OCI-LY1 (cell line): ENCODE results near the gene LINC00305.

Source experiments
- H2AFZ ChIP-seq: fragments of 200-600 bp; sonication (generic), shearing (Covaris generic); 2 replicates; pipeline ENCODE4 v1.6.0; 2014; ENCODE audit warnings: antibody characterized with exemption, mild to moderate bottlenecking, low read length
- H3F3A ChIP-seq: fragments of 200-600 bp; sonication (generic), shearing (Covaris generic); 2 replicates; pipeline ENCODE4 v1.6.0; 2014; ENCODE audit warnings: mild to moderate bottlenecking, antibody characterized with exemption, low read length, moderate library complexity; ENCODE audit not compliant: insufficient read depth
- H3K27ac ChIP-seq: fragments of 200-600 bp; sonication (generic); 2 replicates; pipeline ENCODE4 v1.5.1; 2014; ENCODE audit warnings: low read length, mixed run types, mild to moderate bottlenecking, low read depth; ENCODE audit not compliant: poor library complexity, severe bottlenecking
- H3K27me3 ChIP-seq: fragments of 200-600 bp; sonication (generic); 2 replicates; pipeline ENCODE4 v1.6.0; 2014; ENCODE audit warnings: antibody characterized with exemption, mild to moderate bottlenecking, low read length, moderate library complexity; ENCODE audit not compliant: insufficient read depth
- H3K36me3 ChIP-seq: fragments of 200-600 bp; sonication (generic); 2 replicates; pipeline ENCODE4 v1.6.1; 2014; ENCODE audit warnings: mild to moderate bottlenecking, antibody characterized with exemption, low read length, moderate library complexity, mixed read lengths; ENCODE audit not compliant: insufficient read depth
- H3K4me1 ChIP-seq: fragments of 200-600 bp; sonication (generic); 2 replicates; pipeline ENCODE4 v1.5.1; 2014; ENCODE audit warnings: mild to moderate bottlenecking, low read length, moderate library complexity; ENCODE audit not compliant: insufficient read depth, severe bottlenecking
- H3K4me2 ChIP-seq: fragments of 200-600 bp; sonication (generic), shearing (Covaris generic); 2 replicates; pipeline ENCODE4 v1.6.1; 2014; ENCODE audit warnings: low read length
- H3K4me3 ChIP-seq: fragments of 200-600 bp; sonication (generic); 2 replicates; pipeline ENCODE4 v1.5.1; 2014; ENCODE audit warnings: low read length, low read depth, mild to moderate bottlenecking, mixed read lengths; ENCODE audit not compliant: poor library complexity, severe bottlenecking
- H3K79me2 ChIP-seq: fragments of 200-600 bp; shearing (Covaris generic); 2 replicates; pipeline ENCODE4 v1.6.1; 2016; ENCODE audit warnings: mixed run types, low read length, mixed read lengths; ENCODE audit not compliant: insufficient read depth
- H3K9ac ChIP-seq: fragments of 200-600 bp; sonication (generic), shearing (Covaris generic); 2 replicates; pipeline ENCODE4 v1.6.1; 2014; ENCODE audit warnings: mild to moderate bottlenecking, low read length, mixed read lengths
- H3K9me2 ChIP-seq: fragments of 200-600 bp; sonication (generic), shearing (Covaris generic); 2 replicates; pipeline ENCODE4 v1.6.1; 2014; ENCODE audit warnings: low read depth, mild to moderate bottlenecking, low read length, mixed read lengths
- H3K9me3 ChIP-seq: fragments of 200-600 bp; shearing (Covaris generic); 2 replicates; pipeline ENCODE4 v1.6.1; 2014; ENCODE audit warnings: low read length, mixed read lengths
- H4K20me1 ChIP-seq: fragments of 200-600 bp; sonication (generic), shearing (Covaris generic); 2 replicates; pipeline ENCODE4 v1.6.0; 2016; ENCODE audit warnings: mild to moderate bottlenecking, low read length; ENCODE audit not compliant: insufficient read depth
- EZH2 ChIP-seq: fragments of 200-600 bp; sonication (generic), shearing (Covaris generic); IDR thresholded peaks from 2 replicates; pipeline ENCODE4 v1.8.0; 2017; ENCODE audit warnings: borderline replicate concordance, mixed run types, mild to moderate bottlenecking, antibody characterized with exemption, low read length, moderate library complexity, mixed read lengths
- TF ChIP-seq, protein P1 (sequence below): fragments of 200-600 bp; sonication (generic), shearing (Covaris generic); IDR thresholded peaks from 2 replicates; pipeline ENCODE4 v1.5.1; 2017; ENCODE audit warnings: mild to moderate bottlenecking, antibody characterized with exemption, low read length, moderate library complexity, mixed read lengths

Gene LINC00305

DNA sequence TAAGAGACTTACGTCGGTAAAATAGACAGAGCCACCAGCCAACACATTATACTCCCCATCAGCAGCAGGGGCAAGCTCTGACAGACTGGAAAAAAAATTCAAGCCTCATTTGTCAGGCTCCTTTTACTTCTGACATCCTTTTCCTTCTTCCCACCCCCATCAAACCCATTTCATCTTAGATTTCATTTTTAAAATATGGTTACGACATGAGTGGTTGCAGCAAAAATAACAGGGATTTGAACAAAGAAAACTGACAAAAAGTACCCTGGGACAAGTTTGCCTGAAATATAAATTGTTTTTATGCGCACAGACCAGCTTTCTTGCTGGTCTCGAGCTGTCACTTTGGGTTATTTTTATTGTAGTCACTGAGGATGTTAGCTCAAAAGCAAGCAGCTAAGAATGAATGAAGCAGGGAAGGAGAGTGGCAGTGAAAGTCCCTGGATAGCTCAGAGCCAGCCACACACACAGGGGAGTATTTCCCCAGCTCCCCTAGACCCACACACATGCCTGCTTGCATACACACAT is 30.7 kb upstream of the LINC00305 start:
- Histone ChIP-seq H3K79me2 (no peaks in the 10 kb centered on the region), H3K27me3 (no peaks in the 10 kb centered on the region), H3K4me1 (no peaks in the 10 kb centered on the region), H3K9me3 (no peaks in the 10 kb centered on the region), H2AFZ (no peak overlapping the region), H4K20me1 (no peaks in the 10 kb centered on the region), H3K4me3 (no peak overlapping the region), H3K4me2 (no peak overlapping the region), H3K9me2 (no peaks in the 10 kb centered on the region), H3K27ac (no peak overlapping the region), H3K9ac (no peak overlapping the region), H3F3A (no peaks in the 10 kb centered on the region), H3K36me3 (no peaks in the 10 kb centered on the region)
- TF ChIP-seq EZH2: no peak
- TF ChIP-seq, protein P1, sequence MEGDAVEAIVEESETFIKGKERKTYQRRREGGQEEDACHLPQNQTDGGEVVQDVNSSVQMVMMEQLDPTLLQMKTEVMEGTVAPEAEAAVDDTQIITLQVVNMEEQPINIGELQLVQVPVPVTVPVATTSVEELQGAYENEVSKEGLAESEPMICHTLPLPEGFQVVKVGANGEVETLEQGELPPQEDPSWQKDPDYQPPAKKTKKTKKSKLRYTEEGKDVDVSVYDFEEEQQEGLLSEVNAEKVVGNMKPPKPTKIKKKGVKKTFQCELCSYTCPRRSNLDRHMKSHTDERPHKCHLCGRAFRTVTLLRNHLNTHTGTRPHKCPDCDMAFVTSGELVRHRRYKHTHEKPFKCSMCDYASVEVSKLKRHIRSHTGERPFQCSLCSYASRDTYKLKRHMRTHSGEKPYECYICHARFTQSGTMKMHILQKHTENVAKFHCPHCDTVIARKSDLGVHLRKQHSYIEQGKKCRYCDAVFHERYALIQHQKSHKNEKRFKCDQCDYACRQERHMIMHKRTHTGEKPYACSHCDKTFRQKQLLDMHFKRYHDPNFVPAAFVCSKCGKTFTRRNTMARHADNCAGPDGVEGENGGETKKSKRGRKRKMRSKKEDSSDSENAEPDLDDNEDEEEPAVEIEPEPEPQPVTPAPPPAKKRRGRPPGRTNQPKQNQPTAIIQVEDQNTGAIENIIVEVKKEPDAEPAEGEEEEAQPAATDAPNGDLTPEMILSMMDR: no peak

DNA sequence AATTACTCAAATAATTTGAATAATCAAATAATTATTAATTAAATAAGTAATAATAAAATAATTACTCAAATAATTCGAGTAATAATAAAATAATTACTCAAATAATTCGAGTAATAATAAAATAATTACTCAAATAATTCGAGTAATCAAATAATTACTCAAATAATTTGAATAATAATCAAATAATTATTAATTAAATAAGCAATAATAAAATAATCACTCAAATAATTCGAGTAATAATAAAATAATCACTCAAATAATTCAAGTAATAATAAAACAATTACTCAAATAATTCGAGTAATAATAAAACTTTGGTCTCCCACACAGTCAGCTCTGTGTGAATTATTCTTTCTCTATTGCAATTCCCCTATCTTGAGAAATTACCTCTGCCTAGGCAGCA is 30.0 kb upstream of the LINC00305 start:
- Histone ChIP-seq H4K20me1 (no peaks in the 10 kb centered on the region), H3K9me2 (no peaks in the 10 kb centered on the region), H3K4me3 (no peak overlapping the region), H3K79me2 (no peaks in the 10 kb centered on the region), H3K4me2 (no peak overlapping the region), H3K36me3 (no peaks in the 10 kb centered on the region), H3K27me3 (no peaks in the 10 kb centered on the region), H3K9ac (no peak overlapping the region), H3K27ac (no peak overlapping the region), H3F3A (no peaks in the 10 kb centered on the region), H3K9me3 (no peaks in the 10 kb centered on the region), H3K4me1 (no peaks in the 10 kb centered on the region), H2AFZ (no peak overlapping the region)
- TF ChIP-seq EZH2: no peak
- TF ChIP-seq, protein P1: no peak

DNA sequence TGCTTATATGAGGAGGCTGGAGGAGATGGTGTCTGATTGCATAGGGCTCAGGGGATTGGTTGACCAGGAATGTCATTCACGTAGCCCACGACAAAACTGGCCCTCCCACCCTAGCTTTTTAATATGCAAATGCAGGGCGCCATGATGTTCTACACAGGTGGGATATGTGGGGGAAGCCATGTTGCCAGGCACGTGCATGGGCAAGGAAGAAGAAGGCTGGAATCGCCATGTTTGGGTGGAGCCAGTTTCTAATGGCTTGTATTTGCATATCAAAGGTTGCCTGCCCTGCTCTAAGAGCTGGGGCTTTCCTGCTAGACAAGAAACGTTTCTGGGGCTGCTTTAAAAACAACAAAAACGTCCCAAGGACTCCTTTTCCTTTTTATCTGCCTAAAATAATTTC is 26.5 kb upstream of the LINC00305 start:
- Histone ChIP-seq H3K4me1 (no peaks in the 10 kb centered on the region), H3K36me3 (no peaks in the 10 kb centered on the region), H3K4me3 (no peak overlapping the region), H3F3A (no peaks in the 10 kb centered on the region), H3K27me3 (no peaks in the 10 kb centered on the region), H3K9me3 (no peaks in the 10 kb centered on the region), H3K79me2 (no peaks in the 10 kb centered on the region), H4K20me1 (no peaks in the 10 kb centered on the region), H3K9ac (no peak overlapping the region), H3K4me2 (no peak overlapping the region), H3K9me2 (no peaks in the 10 kb centered on the region), H3K27ac (no peak overlapping the region), H2AFZ (no peak overlapping the region)
- TF ChIP-seq EZH2: no peak
- TF ChIP-seq, protein P1: no peak
